Thyroid gland (tissue), 4 donors: ENCODE measurements around the gene DNM3.

Experiments used
- POLR2A ChIP-seq, 2 donors: fragments of 450-650 bp; IDR thresholded peaks; one replicate each; pipeline ENCODE4 v1.6.1; 2017; ENCODE audit warnings: antibody characterized with exemption in 2 of 2, mild to moderate bottlenecking in 2 of 2, moderate library complexity in 1 of 2
- TF ChIP-seq, protein P1 (sequence below), 6 experiments: fragments of 200-600 bp in 3 of 6; fragments of 450-650 bp in 3 of 6; sonication (generic) in 3 of 6; IDR thresholded peaks; one replicate each; pipeline ENCODE4 v1.5.1; 2016 to 2019; ENCODE audit warnings: antibody characterized with exemption in 6 of 6, mild to moderate bottlenecking in 2 of 6, inconsistent platforms in 1 of 6, moderate library complexity in 1 of 6

DNA sequence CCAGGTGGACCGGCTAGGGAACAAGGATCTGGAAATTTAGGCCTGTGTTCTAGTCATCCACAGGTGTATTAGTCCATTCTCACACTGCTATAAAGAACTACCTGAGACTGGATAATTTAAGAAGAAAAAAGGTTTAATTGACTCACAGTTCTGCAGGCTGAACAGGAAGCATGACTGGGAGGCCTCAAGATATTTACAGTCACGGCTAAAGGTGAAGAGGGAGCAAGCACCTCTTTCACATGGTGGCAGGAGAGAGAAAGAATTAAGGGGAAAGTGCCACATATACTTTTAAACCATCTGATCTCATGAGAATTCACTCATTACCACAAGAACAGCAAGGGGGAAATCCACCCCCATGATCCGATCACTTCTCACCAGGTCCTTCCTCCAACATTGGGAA, 404.5 kb downstream of the DNM3 start:
- TF ChIP-seq, protein P1, sequence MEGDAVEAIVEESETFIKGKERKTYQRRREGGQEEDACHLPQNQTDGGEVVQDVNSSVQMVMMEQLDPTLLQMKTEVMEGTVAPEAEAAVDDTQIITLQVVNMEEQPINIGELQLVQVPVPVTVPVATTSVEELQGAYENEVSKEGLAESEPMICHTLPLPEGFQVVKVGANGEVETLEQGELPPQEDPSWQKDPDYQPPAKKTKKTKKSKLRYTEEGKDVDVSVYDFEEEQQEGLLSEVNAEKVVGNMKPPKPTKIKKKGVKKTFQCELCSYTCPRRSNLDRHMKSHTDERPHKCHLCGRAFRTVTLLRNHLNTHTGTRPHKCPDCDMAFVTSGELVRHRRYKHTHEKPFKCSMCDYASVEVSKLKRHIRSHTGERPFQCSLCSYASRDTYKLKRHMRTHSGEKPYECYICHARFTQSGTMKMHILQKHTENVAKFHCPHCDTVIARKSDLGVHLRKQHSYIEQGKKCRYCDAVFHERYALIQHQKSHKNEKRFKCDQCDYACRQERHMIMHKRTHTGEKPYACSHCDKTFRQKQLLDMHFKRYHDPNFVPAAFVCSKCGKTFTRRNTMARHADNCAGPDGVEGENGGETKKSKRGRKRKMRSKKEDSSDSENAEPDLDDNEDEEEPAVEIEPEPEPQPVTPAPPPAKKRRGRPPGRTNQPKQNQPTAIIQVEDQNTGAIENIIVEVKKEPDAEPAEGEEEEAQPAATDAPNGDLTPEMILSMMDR (IDR thresholded peaks at IDR 0.05), result no peak
- TF ChIP-seq POLR2A (IDR thresholded peaks at IDR 0.05), result no peak
